Astrocyte of the cerebellum (primary cell): ENCODE measurements around the gene BTG2.
"Not testable (repeated sequence)": the region's sequence is repeated elsewhere in the genome, so short reads cannot be mapped to it uniquely, and the experiment has no call there.

ENCODE experiments used
- DNase-seq: peaks from one replicate; pipeline ENCODE4 v3.0.0-alpha.2; 2011; ENCODE audit warnings: low read depth
- H3K4me3 ChIP-seq: 2 replicates; pipeline ENCODE4 v1.5.1; 2011; ENCODE audit warnings: mild to moderate bottlenecking, low read depth, low read length, moderate library complexity
- CTCF ChIP-seq: IDR thresholded peaks from 2 replicates; pipeline ENCODE4 v1.5.1; 2012; ENCODE audit warnings: low read length, low read depth, moderate library complexity, mild to moderate bottlenecking; ENCODE audit errors: missing control alignments
- in situ Hi-C: cut with HindIII; loops from 2 replicates; pipeline ENCODE4 v1.10.0; 2017; ENCODE audit warnings: low sequenced_read_pairs

Gene BTG2

GRCh38 chr1:203308923-203309331, 3.6 kb downstream of the BTG2 start:
- in situ Hi-C loops = no loop called here
- no peak for TF ChIP-seq CTCF
- DNase-seq = no peak
- H3K4me3 ChIP-seq = no peak overlapping the region

GRCh38 chr1:203311368-203312301, 6.3 kb downstream of the BTG2 start:
- in situ Hi-C loops = no loop called here
- H3K4me3 ChIP-seq = no peak overlapping the region
- DNase-seq = no peak
- no peak for TF ChIP-seq CTCF

- in situ Hi-C loops = not testable (repeated sequence)
These were observed 8.9 kb downstream of the BTG2 start for GRCh38 chr1:203314025-203314759.

GRCh38 chr1:203316626-203317093, 11.3 kb downstream of the BTG2 start:
- H3K4me3 ChIP-seq = no peak overlapping the region
- TF ChIP-seq CTCF = no peak
- in situ Hi-C loops = no loop called here
- no peak for DNase-seq

More at GRCh38 chr1:203314025-203314759, 8.9 kb downstream of the BTG2 start:
- H3K4me3 ChIP-seq, DNase-seq: not testable (repeated sequence)

- no peak for TF ChIP-seq CTCF
- DNase-seq = no peak
- no peak overlapping the region for H3K4me3 ChIP-seq
- in situ Hi-C loops = no loop called here
These were observed 12.3 kb downstream of the BTG2 start for GRCh38 chr1:203317429-203318228.

GRCh38 chr1:203318229-203318517, 12.9 kb downstream of the BTG2 start:
- TF ChIP-seq CTCF = no peak
- in situ Hi-C loops = no loop called here
- no peak for DNase-seq
- H3K4me3 ChIP-seq = no peak overlapping the region
